ENCODE data around the gene GP9.

- TF ChIP-seq CTCF (IDR thresholded peaks at IDR 0.05; ENCODE audit: low read depth, low read length) (no peak), EZH2phosphoT487 (IDR thresholded peaks at IDR 0.05; ENCODE audit: low read depth) (no peak)
Observed at GRCh38 chr3:129057249-129057648, 3.3 kb upstream of the GP9 start.

Data from OCI-LY3 (cell line).